H7 (cell line): ENCODE measurements around the gene GSG1L. TPM values are rescaled to one million over a fixed set of nuclear protein-coding genes. Genes with fewer than 3 reads are reported as not detected.

ENCODE experiments used
- DNase-seq: peaks from one replicate; pipeline ENCODE4 v3.0.0; 2012
- H3K27me3 ChIP-seq: 2 replicates; pipeline ENCODE4 v1.6.0; 2011; ENCODE audit warnings: mild to moderate bottlenecking, low read length; ENCODE audit not compliant: control insufficient read depth, insufficient read depth
- H3K36me3 ChIP-seq: replicated peaks from 2 replicates; pipeline ENCODE4 v1.5.1; 2011; ENCODE audit warnings: low read length; ENCODE audit not compliant: control insufficient read depth, insufficient read depth
- H3K4me3 ChIP-seq: 2 replicates; pipeline ENCODE4 v1.5.1; 2011; ENCODE audit warnings: low read depth, mild to moderate bottlenecking, control low read depth, low read length, moderate library complexity; ENCODE audit not compliant: insufficient read depth
- total RNA-seq: library from RNA; depleted of rRNA; stranded (reverse); fragments of >200 nt; shearing (Covaris generic); gene quantifications from 2 replicates; pipeline ENCODE4 v1.2.3, GENCODE V29; 2014

Gene GSG1L
- total RNA-seq, 1 experiment from 2014 or later: not detected

GRCh38 chr16:27771201-27771910 lies 292.2 kb downstream of the GSG1L start:
- H3K27me3 ChIP-seq: no peaks in the 10 kb centered on the region
- DNase-seq: no peak
- 0 out of 2 replicates have a peak, but pooled peaks cover 1% of the 10 kb centered on the region for H3K36me3 ChIP-seq
- H3K4me3 ChIP-seq: no peak overlapping the region

- no peaks in the 10 kb centered on the region for H3K27me3 ChIP-seq
- no peak overlapping the region for H3K4me3 ChIP-seq
- no peak for DNase-seq
- 0 out of 2 replicates have a peak, but pooled peaks cover 1% of the 10 kb centered on the region for H3K36me3 ChIP-seq
Observed at GRCh38 chr16:27770271-27771196, 293.0 kb downstream of the GSG1L start.

GRCh38 chr16:27769561-27770255 lies 293.8 kb downstream of the GSG1L start:
- 0 out of 2 replicates have a peak, but pooled peaks cover 1% of the 10 kb centered on the region for H3K36me3 ChIP-seq
- no peaks in the 10 kb centered on the region for H3K27me3 ChIP-seq
- H3K4me3 ChIP-seq: no peak overlapping the region
- no peak for DNase-seq

DNA sequence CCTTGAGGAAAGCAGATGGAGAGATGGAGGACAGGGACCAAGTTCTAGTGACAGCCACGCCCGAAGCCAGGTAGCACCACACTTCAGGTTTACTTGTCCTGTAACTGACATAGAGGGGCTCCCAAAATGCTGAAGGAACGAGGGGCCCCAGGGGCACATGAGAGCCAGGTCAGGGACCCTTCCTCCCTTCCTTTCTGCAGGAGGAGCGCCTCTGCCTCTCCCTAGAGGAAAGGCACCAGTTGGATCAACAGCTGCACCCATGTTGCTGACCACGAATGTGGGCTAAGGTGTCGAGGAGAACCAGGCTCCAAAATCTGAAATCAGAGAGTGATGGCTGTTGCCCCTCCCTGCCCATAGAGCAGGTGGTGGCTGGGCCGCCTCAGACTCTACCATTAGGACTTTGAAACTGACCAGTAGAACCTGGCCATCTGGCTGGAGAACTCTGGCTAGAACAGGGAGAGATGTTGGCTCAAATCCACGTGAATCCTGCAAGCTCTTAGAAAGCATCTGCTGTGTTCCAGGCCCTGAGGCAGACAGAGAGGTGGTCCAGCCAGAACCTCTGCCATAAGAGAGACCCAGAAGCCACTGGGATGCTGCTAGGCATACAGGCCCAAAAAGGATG lies 294.8 kb downstream of the GSG1L start:
- no peak for DNase-seq
- Histone ChIP-seq H3K4me3 (no peak overlapping the region), H3K27me3 (no peaks in the 10 kb centered on the region), H3K36me3 (peaks cover 1% of the 10 kb centered on the region; the same call in 1 of the 2 replicates)

DNA sequence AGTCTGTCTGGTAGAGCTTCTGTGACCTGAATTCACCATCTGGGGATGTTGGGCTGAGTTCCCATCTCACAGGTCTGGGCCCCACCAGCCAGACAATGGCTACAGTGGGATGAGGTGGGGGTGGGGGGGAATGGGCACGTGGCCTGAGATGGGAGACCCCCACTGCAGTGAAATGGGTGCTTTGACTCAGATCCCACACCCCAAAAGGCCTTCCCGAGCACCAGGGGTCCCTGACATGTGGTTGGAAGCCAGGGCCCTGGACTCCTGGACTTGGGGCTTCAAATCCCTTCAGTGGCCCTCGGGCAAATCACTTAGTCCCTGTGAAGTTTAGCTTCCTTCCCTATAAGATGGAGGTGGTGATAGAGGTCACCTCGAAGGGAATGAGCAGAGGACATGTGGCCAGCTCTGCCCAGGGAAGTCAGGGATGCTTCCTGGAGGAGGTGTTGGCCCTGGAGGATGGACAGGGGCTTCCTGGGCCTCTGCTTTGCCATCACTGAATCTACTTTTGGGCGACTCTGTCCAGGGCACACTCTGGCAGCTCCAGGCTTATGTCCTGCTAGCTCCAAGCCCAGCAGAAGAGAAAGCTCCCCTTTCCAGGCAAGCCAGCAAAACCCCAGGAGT lies 295.4 kb downstream of the GSG1L start:
- Histone ChIP-seq H3K27me3 (no peaks in the 10 kb centered on the region), H3K36me3 (peaks cover 1% of the 10 kb centered on the region; the same call in 1 of the 2 replicates), H3K4me3 (no peak overlapping the region)
- DNase-seq: no peak

GRCh38 chr16:27767081-27767480 lies 296.4 kb downstream of the GSG1L start:
- Histone ChIP-seq H3K4me3 (no peak overlapping the region), H3K27me3 (no peaks in the 10 kb centered on the region), H3K36me3 (no peaks in the 10 kb centered on the region; the same call in 1 of the 2 replicates)
- no peak for DNase-seq

GRCh38 chr16:27766236-27766925 lies 297.1 kb downstream of the GSG1L start:
- no peak for DNase-seq
- no peaks in the 10 kb centered on the region; the same call in 1 of the 2 replicates for H3K36me3 ChIP-seq
- no peak overlapping the region for H3K4me3 ChIP-seq
- no peaks in the 10 kb centered on the region for H3K27me3 ChIP-seq

- H3K36me3 ChIP-seq: no peaks in the 10 kb centered on the region; the same call in 1 of the 2 replicates
- DNase-seq: no peak
- H3K27me3 ChIP-seq: no peaks in the 10 kb centered on the region
- no peak overlapping the region for H3K4me3 ChIP-seq
Observed at GRCh38 chr16:27764869-27765675, 298.4 kb downstream of the GSG1L start.

DNA sequence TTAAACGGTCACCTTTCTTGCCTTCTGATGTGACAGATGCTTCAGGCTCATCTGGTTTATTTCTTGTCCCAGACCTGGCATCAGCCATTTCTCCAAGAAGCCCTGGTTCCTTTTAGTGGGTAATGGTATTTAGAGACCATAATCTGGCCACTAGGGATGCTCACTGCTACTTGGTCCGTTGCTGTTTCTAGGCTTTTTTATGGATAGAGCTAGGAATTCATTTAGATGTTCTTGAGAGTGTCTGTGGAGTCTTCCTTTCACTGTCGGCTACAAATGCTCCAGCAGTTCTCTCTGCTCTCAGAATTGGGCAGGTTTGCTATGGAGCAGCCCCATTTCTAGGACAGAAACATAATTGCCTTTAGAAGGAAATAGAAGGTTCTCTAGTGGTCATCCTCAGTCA lies 299.1 kb downstream of the GSG1L start:
- Histone ChIP-seq H3K36me3 (no peaks in the 10 kb centered on the region; the same call in 1 of the 2 replicates), H3K27me3 (no peaks in the 10 kb centered on the region), H3K4me3 (no peak overlapping the region)
- no peak for DNase-seq

DNA sequence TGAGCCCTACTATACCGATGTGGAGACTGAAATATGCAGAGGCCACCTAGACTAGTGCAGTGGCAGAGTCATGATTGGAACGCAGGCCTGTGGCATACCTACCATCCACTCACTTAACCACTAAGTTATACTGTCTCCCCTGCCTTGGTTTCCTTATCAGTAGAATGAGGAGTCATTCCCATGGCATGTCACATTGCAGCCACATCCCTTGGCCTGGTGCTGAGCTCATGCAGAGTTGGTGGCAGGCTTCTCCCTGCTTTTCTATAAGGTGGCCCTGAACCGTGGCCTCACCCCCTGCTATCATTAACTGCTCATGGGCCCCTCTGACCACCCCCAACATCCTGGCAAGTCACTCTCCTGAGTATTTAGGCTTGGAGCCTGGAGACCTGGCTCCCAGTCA lies 301.1 kb downstream of the GSG1L start:
- Histone ChIP-seq H3K27me3 (no peaks in the 10 kb centered on the region), H3K36me3 (no peaks in the 10 kb centered on the region; the same call in 1 of the 2 replicates), H3K4me3 (no peak overlapping the region)
- DNase-seq: no peak

- Histone ChIP-seq H3K4me3 (no peak overlapping the region), H3K27me3 (no peaks in the 10 kb centered on the region), H3K36me3 (no peaks in the 10 kb centered on the region; the same call in 1 of the 2 replicates)
- DNase-seq: no peak
Observed at GRCh38 chr16:27761816-27762215, 301.7 kb downstream of the GSG1L start.

DNA sequence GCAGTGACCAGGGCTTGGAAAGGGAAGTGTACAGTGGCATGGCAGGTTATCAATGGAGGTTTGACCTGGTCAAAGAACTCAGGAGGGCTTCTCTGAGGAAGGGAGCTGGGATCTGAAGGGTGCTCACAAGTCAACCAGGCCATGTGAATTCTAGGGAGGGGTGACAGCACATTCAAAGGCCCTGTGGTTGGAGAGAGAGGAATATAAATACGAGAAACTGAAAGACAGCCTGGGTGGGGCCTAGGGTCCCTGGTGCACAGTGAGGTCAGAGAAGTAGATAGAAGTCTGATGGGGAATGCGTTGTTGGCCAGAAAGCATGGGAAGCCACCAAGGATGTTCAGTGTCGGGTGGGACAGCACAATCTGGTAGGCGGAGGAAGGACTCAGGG lies 302.7 kb downstream of the GSG1L start:
- Histone ChIP-seq H3K36me3 (no peaks in the 10 kb centered on the region; the same call in 1 of the 2 replicates), H3K27me3 (no peaks in the 10 kb centered on the region), H3K4me3 (no peak overlapping the region)
- no peak for DNase-seq
